Measurements from ENCODE around the gene BAD.
A peak's percentile ranks its signal among the peaks of the same experiment; 100 is the strongest.
"Not testable (repeated sequence)": the region's sequence is repeated elsewhere in the genome, so short reads cannot be mapped to it uniquely, and the experiment has no call there.

Gene BAD

DNA sequence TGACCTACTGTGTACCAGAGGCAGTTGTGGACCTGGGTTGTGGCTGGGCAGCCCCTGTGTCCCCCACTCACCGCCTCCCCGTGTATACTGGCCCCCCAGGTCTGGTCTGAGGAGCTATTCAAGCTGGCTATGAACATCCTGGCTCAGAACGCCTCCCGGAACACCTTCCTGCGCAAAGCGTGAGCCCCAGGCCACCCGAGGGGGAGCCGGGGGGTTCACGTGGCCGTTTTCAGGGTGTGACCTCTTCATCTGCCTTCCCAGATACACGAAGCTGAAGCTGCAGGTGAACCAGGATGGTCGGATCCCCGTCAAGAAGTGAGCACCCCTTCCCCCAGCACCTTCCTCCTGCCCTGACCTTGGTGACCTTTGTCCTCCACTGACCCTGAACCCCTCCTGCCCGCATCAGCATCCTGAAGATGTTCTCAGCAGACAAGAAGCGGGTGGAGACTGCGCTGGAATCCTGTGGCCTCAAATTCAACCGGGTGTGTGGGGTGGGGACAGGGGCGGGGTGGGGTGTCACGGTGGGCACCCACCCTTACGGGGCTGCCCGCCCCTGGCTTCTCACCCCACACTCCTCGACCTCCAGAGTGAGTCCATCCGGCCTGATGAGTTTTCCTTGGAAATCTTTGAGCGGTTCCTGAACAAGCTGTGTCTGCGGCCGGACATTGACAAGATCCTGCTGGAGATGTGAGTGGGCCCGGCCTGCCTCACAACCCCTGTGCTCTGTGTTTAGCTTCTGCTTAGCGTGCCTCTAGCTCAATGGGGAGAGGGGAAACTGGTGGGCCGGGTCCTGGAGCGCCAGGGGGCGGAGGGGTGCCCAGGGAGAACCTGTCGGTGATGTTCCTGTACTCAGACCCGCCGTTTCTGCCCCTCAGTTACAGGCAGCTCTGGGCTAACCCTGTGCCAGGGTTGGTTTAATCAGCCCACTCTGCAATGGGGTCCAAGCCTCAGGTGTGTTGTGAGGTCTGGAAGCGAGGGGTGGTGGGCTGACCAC is 29.0 kb downstream of the BAD start:
- DNase-seq = no peak

DNA sequence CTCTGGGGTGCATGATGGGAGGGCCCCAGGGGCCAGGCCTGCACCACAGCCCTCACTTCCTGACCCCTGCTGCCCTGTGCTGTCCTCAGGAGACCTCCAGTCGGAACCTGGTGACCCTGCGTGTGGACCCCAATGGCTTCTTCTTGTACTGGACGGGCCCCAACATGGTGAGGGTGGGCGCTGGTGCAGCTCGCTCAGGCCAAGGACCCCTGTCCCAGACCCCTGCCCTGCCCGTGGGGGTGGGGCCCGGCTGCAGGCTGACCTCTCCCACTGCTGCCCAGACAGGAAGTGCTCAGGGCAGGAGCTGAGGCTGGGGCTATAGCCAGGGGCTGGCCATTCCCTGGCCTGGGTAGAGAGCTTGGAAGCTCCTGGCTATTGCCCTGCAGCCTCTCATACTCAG is 30.1 kb downstream of the BAD start:
- DNase-seq = no peak

DNA sequence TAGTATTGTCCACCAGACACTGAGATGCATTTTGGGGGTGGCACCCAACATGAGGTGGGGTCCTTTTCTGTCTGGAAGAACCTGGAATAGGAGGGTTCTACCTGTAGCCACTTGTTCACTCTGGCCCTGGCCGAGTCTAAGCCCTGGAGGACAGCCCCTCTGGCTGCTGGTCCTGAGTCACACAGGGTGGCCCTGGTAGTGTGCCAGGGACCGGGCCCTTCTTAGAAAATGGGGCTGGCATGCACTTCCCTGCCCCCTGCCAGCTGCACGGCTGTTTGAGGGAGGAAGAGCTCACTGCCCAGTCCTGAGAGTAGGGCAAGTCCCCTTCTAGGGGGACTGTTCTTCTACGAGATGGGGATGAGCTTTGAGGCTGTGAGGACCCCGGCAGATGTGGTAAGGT is 31.0 kb downstream of the BAD start:
- no peak for DNase-seq

DNA sequence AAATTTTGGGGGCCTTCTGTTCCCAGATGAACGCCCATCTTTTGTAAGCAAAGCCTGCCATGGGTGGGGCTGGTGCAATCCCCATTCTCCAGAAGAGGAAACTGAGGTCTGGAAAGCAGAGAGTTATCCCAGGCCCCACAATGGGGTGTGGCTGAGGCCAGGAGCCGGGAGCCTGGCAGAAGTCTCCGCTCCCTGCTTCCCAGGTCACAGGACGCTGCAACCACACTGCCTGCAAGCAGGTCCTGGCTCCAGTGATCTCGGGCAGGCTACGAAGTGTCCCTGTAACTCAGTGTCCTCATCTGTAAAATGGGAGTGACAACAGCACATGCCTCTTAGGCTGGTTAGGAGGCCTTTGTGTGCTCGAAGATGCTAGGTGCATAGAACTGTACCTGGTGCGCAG is 31.4 kb downstream of the BAD start:
- no peak for DNase-seq

DNA sequence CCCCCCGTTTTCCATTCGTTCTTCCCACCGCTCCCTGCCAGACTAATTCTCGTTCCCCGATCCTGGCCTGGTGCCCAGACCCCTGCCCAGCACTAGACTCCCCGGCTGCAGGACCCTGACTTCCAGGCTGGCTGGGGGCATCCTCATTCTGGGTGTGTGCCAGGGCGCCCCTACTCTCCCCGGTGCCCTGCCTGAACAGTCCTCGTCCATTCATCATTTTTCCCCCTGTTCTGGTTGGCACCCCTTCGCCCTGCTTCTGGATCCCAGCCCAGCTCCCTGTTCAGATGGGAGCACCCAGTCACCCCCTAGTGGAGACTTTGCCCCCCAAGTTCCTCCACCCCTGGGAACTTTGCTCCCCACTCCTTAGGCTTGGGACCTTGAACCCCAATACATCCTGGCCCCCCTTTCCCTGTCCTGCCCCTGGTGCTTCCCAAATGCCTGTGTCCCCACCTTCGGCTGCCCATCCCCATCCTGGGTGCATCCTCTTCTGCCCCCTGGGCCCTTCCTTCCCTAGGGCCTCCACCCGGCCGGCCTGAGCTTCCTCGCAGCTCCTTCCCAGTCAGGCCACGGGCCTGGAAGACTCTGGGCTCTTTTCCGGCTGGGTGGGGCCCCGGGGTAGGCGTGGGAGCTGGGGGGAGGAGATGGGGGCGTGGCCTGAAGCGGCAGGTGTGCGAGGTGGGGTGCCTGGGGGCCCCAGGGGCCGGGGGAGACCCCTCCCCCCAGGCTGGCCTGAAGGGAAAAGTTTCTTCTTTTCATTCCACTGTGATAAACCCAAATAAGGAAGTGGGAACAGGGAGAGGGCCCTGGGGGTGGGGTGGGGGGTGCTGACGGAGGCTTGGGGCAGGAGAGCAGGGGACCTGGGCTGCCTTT is 32.2 kb downstream of the BAD start:
- no peak for DNase-seq

DNA sequence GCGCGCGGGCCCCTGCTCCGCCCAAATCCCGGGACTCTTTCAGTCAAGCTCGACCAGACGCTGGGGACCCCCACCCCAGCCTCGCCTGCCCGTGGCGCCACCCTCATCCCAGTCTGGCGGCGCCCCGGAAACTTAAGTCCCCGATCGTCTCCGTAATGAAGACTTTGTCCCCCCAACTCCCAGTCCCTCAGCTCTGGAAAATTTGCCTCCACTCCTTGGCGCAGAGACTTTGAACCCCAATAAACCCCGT is 32.8 kb downstream of the BAD start:
- no peak for DNase-seq

GRCh38 chr11:64251016-64251752 is 33.3 kb downstream of the BAD start, which contains the start of gene PLCB3:
TSS of gene PLCB3 (plus strand) at chr11:64251530. CDS start at chr11:64251650, 120 bp downstream.
- DNase-seq = peak; percentile 53

GRCh38 chr11:64250415-64251015 is 34.0 kb downstream of the BAD start:
- DNase-seq = no peak

DNA sequence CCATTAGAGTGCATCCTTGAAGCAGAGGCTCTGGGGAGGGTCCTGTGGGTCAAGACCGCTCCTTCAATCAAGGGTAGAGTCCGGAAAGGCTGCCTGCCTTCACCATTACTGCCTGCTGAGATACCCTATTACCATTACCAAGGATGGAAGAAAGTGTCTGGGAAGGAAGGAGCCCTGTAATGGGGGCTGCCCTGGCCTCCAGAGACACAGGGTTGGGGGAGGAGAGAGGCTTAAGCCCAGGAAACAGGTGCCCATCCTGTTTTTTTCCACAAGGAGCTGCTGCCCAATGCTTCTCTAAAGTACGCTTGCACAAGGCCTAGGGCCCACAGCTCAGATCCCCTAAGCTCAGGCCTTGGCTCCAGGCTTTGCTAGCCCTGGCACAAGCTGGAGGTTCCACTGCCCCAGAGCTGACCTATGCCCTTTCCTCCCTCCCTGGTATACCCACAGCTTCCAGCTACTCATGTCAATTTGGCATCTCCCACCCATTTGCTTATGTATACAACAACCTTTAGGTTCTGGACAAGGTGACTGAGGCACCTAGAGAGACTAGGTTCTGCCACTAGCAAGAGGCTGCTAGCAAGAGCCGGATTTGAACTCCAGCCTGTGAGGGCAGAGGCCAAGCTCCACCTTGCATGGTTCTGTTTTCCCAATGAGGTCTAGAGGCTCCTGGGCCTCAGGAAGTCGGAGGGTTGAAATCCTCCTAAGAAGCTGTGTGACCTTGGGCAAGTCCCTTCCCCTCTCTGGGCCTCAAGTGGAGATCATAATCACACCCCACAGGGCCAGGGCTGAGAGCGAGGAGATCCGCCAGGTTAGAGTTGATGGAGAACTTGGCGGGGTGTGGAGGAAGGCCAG is 34.7 kb downstream of the BAD start:
- DNase-seq = no peak

GRCh38 chr11:64249038-64249437 is 35.4 kb downstream of the BAD start:
- no peak for DNase-seq

DNA sequence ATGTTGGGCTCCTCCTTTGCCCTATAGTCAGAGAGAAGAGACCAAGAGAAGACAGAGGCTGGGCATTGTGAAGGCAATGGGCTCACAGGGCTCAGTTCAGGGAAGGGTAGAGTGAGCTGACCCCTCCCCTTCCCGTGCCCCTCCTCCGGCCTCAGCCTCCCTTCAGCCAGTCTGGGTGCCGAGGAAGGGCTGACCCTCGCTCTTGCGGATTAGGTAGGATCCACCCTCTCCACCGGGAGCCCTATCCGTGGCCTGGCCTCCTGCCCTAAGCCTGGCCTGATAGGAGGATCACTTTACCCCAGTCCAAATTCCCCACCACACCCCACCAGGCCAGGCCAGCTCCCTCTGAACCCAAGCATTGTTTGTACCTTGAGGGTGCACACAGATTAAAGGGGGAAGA is 35.9 kb downstream of the BAD start:
- no peak for DNase-seq

- no peak for DNase-seq
These were observed 36.5 kb downstream of the BAD start for GRCh38 chr11:64247729-64248531.

DNA sequence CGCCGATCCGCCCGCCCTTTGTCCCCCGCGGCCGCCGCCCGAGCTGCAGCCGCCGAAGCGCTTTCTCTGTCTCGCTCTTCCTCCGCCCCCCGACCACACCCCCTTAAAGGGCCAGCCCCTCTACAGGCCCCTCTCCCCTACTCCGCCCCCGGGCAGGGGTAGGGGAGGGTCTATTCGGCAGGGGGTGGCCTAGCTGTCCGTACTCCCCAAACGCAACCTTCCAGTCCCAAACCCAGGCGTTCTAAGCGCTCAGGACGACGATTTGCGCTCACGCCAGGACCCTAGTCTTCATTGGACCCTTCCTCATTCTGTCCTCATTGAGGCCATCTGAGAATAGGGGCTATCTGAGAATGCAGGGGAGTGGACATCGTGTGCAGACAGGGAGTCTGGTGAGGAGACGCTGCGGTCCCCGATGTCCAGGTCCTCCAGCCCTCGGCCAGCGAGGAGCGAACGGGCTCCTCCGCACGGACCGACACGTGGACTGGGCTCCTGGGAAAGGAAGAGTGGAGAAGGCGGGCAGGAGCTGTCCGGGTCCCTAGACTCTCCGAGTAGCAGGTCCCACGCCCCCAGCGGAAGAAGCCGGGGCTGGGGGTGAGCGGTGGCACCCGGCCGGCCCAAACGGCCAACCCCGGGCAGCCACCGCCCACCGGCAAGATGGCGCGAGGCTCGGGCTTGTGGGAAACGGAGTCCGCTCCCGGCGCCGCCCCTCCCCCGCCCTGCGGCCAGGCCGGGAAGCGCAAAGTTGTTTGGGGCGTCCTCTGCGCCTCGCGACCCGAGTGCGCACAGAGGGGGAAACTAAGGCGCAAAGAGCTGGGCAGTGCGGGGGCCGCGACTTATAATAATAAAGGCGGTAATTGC is 37.4 kb downstream of the BAD start, which contains the start of gene PPP1R14B:
Gene PPP1R14B, minus strand, starts transcription at position 73 of the 858 bp plus-strand sequence. CDS start 270 bp downstream, outside the sequence.
- DNase-seq = peak; percentile 63

DNA sequence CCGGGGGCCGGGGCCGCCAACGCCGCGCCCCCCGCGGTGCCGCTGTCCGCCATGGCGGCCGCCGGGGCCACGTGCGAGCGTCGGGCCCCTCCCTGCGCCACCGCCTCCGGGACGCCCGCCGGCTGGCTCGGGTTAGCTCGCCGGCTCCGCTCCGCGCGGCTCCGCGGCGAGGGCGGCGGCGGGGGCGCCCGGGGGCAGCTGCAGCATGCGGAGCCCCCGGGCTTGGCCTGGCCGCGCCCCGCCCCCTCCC is 37.9 kb downstream of the BAD start:
- DNase-seq = not testable (repeated sequence)

DNA sequence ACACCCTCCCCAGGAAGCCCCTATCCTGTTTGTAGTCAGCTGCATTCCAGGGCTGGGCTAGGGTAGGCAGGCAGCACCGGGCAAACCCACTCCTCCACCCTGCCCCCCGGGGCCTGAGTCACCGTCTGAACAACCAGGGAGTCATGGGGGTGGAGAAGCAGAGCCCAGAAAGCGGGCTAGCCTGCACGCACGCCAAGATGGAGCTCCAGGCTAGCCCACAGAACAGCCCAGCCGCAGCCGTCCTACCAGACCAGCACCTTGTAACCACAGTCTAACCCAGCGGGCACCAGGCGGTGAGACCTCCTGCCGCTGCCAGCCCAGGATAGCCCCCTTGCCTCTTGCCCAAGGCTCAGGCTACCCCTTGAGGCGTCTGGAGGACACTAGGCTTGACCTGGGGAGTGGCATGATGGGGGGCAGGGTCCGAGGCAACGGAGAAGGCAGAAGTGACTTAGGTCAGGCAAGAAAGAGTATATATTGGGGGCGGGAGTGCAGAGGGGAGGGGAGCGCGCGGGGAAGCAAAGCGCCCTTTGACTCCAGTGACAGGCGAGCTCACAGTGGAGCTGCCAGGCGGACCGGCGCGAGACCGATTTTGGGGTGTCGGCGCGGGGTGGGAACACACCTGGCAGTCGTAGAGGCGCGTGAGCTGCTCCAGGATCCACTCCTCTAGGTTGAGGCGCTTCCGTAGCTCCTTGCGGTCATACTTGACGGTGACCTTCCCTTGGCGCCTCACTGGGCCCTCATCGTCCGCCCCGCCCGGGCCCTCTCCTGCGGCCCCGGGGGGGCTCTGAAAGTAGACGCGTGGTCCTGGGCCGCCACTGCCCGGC is 38.5 kb downstream of the BAD start:
- peak; percentile 62 for DNase-seq

- peak; percentile 19 for DNase-seq
These were observed 39.1 kb downstream of the BAD start for GRCh38 chr11:64245401-64245796.

DNA sequence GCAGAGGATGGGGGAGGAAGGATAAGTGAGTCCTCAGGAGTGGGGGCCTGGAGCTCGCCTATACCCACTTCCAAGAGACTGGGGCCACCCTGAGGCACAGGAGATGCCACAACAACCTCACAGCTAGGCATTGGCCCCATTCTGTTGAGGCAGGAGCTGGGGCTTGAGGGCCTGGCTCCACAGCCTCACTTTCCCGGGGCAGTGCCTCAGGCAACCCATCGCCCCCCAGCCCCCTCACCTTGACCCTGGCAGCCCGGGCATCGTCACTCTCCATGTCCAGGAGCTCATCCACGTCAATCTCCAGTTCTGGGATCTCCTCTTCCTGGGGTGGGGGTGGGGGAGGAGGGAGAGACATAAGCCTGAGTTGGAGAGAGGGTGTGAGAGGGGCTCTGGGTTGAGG is 39.5 kb downstream of the BAD start:
- no peak for DNase-seq

- no peak for DNase-seq
These were observed 40.4 kb downstream of the BAD start for GRCh38 chr11:64244107-64244506.

DNA sequence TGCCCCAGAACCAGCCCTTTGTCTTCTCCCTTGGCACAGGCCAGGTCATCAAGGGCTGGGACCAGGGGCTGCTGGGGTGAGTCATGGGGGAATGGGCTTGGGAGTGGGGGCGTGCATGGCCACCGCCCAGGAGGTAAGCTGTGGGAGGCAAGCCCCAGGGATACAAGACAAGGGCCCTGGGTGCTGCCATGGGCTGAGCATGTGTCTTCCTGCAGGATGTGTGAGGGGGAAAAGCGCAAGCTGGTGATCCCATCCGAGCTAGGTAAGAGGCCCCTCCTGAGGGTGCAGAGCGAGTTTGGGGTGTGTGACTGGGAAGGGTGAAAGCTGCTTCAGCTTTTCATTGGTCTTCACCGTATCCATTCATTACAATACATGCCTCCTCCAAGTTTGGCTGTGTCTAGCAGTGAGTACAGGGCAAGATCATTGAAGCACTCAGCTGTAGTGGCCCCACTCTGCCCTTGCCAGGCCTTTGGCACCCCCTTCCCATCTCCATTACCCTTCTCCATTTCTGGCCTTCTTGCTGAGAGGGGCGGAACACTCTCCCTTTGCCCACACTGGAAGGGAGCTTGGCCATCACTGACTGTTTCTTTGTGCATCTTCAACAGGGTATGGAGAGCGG is 41.1 kb downstream of the BAD start:
- DNase-seq = no peak

Data from activated CD4-positive, alpha-beta T cell treated with anti-CD3 and anti-CD28 coated beads for 1 hour (primary cell).